B cell (primary cell): ENCODE data around the gene CEP89. TPM values are rescaled to one million over a fixed set of nuclear protein-coding genes. Genes with fewer than 3 reads are reported as not detected.

Source experiments
- ATAC-seq: fragments of 200-7000 bp; cut with Tn5 transposase; one replicate; pipeline ENCODE4 v1.10.0; 2021; ENCODE audit warnings: low read depth, mild to moderate bottlenecking, moderate number of reproducible peaks, moderate library complexity
- CTCF ChIA-PET: fragments of 350-600 bp; sonication (Branson Sonifier 250); formaldehyde crosslinking; loops from one replicate; lab custom pipeline; 2021; ENCODE audit warnings: antibody characterized with exemption, inconsistent platforms; lab: Charles Lee
- POLR2A ChIA-PET: fragments of 350-600 bp; sonication (Branson Sonifier 250); formaldehyde crosslinking; loops from one replicate; lab custom pipeline; 2021; ENCODE audit warnings: antibody characterized with exemption; lab: Charles Lee
- DNase-seq: peaks from one replicate; pipeline ENCODE4 v3.0.0; 2013
- H2AFZ ChIP-seq: 2 replicates; pipeline ENCODE4 v1.6.1; 2012; ENCODE audit warnings: mild to moderate bottlenecking, low read depth, low read length; ENCODE audit not compliant: insufficient read depth, poor library complexity, severe bottlenecking
- H3K27ac ChIP-seq, 2 donors: 1 replicate in 1 of 2; 2 replicates in 1 of 2; pipeline ENCODE4 v1.5.1; 2012 to 2013; ENCODE audit warnings: low read length in 2 of 2, mild to moderate bottlenecking in 2 of 2, moderate library complexity in 1 of 2
- H3K27me3 ChIP-seq, 4 experiments: fragments of 200-600 bp in 1 of 4; sonication (generic) in 1 of 4; replicated peaks in 1 of 4; 1 replicate in 2 of 4; 2 replicates in 2 of 4; pipeline versions ENCODE4 v1.6.1 to v1.7.0; 2013 to 2016; ENCODE audit warnings: low read length in 3 of 4, mild to moderate bottlenecking in 2 of 4, mixed read lengths in 1 of 4, moderate library complexity in 1 of 4; ENCODE audit not compliant: insufficient read depth in 4 of 4, control insufficient read depth in 3 of 4; ENCODE audit errors: control extremely low read depth in 1 of 4
- H3K36me3 ChIP-seq, 2 experiments: replicated peaks in 1 of 2; 1 replicate in 1 of 2; 2 replicates in 1 of 2; pipeline versions ENCODE4 v1.6.1 to v1.7.1; 2013; ENCODE audit warnings: low read length in 1 of 2; ENCODE audit not compliant: insufficient read depth in 2 of 2, control insufficient read depth in 1 of 2; ENCODE audit errors: control extremely low read depth in 1 of 2, extremely low read depth in 1 of 2
- H3K4me1 ChIP-seq, 2 donors: fragments of 200-600 bp in 1 of 2; sonication (generic) in 1 of 2; 1 replicate in 1 of 2; 2 replicates in 1 of 2; pipeline versions ENCODE4 v1.5.1 to v1.6.1; 2013 to 2017; ENCODE audit warnings: low read length in 2 of 2; ENCODE audit not compliant: control insufficient read depth in 2 of 2, insufficient read depth in 2 of 2
- H3K4me2 ChIP-seq: replicated peaks from 2 replicates; pipeline ENCODE3; 2012; ENCODE audit warnings: mild to moderate bottlenecking, low read depth, low read length; ENCODE audit not compliant: poor library complexity, severe bottlenecking
- H3K4me3 ChIP-seq, 5 experiments: fragments of 200-600 bp in 1 of 5; sonication (generic) in 1 of 5; 1 replicate in 3 of 5; 2 replicates in 2 of 5; pipeline versions ENCODE4 v1.5.1 to v1.7.0; 2011 to 2016; ENCODE audit warnings: low read length in 4 of 5, mild to moderate bottlenecking in 4 of 5, low read depth in 2 of 5, control low read depth in 1 of 5, moderate library complexity in 1 of 5; ENCODE audit not compliant: insufficient read depth in 1 of 5; ENCODE audit errors: control extremely low read depth in 1 of 5, extremely low read depth in 1 of 5
- H3K79me2 ChIP-seq: fragments of 200-600 bp; sonication (generic); one replicate; pipeline ENCODE4 v1.6.0; 2016; ENCODE audit warnings: low read length; ENCODE audit not compliant: control insufficient read depth, insufficient read depth
- H3K9ac ChIP-seq: fragments of 200-600 bp; sonication (generic); 2 replicates; pipeline ENCODE4 v1.6.1; 2017; ENCODE audit warnings: mild to moderate bottlenecking, low read length, moderate library complexity
- H3K9me3 ChIP-seq, 3 donors: one replicate each; pipeline versions ENCODE4 v1.6.1 to v1.7.1; 2013; ENCODE audit warnings: low read length in 2 of 3; ENCODE audit not compliant: control insufficient read depth in 2 of 3, insufficient read depth in 1 of 3; ENCODE audit errors: control extremely low read depth in 1 of 3
- H4K20me1 ChIP-seq: 2 replicates; pipeline ENCODE4 v1.6.0; 2012; ENCODE audit warnings: mild to moderate bottlenecking, low read length; ENCODE audit not compliant: insufficient read depth, control insufficient read depth, poor library complexity, severe bottlenecking
- H3K27ac Mint-ChIP-seq: one replicate; pipeline ENCODE4 v1.8.0; 2021; ENCODE audit warnings: mixed read lengths
- H3K27me3 Mint-ChIP-seq: one replicate; pipeline ENCODE4 v1.8.0; 2021; ENCODE audit warnings: mixed read lengths
- H3K4me1 Mint-ChIP-seq: one replicate; pipeline ENCODE4 v1.8.0; 2021; ENCODE audit warnings: mixed read lengths
- H3K4me3 Mint-ChIP-seq: one replicate; pipeline ENCODE4 v1.8.0; 2021; ENCODE audit warnings: mixed read lengths
- H3K9me3 Mint-ChIP-seq: one replicate; pipeline ENCODE4 v1.8.0; 2022; ENCODE audit warnings: mixed read lengths; ENCODE audit not compliant: insufficient read depth
- CTCF ChIP-seq: fragments of 200-600 bp; IDR thresholded peaks from one replicate; pipeline ENCODE4 v1.8.0; 2022; ENCODE audit warnings: antibody characterized with exemption, mild to moderate bottlenecking
- EZH2 ChIP-seq: IDR thresholded peaks from 2 replicates; pipeline ENCODE4 v1.6.1; 2012; ENCODE audit warnings: borderline replicate concordance, low read depth, mild to moderate bottlenecking, moderate library complexity, low read length; ENCODE audit not compliant: insufficient read depth, poor library complexity, severe bottlenecking
- WGBS: methylation state at CpG from one replicate; pipeline ENCODE4 v1.1.5; 2013; ENCODE audit warnings: missing lambda C conversion rate; ENCODE audit not compliant: insufficient coverage; 5-methylcytosine and 5-hydroxymethylcytosine counted together
- intact Hi-C: fragments of 100-400 bp; cut with micrococcal nuclease; formaldehyde crosslinking; loops from one replicate; pipeline ENCODE4 v1.10.0; 2022
- polyA plus RNA-seq: library from polyadenylated mRNA; depleted of rRNA; stranded (reverse); fragments of >200 nt; gene quantifications from 2 replicates; pipeline ENCODE4 v1.2.3, GENCODE V29; 2012
- total RNA-seq, 2 donors: library from RNA; stranded (reverse); fragments of 120-200 nt in 1 of 2; gene quantifications; 1 replicate in 1 of 2; 2 replicates in 1 of 2; pipeline versions ENCODE4 v1.2.3 to v1.2.4, GENCODE V29; 2013 to 2022

CEP89 gene
- total and polyA plus RNA-seq, 2 donors (not counting 1 experiment from before 2014, with no cell fraction given): 10.2 to 38.6 TPM

GRCh38 chr19:32966750-32967149 lies 5.0 kb downstream of the CEP89 start:
- no peak overlapping the region for H2AFZ ChIP-seq
- Mint-ChIP-seq H3K4me3 (no peak overlapping the region), H3K9me3 (no peaks in the 10 kb centered on the region), H3K27me3 (no peaks in the 10 kb centered on the region), H3K27ac (peak overlapping the region; percentile 6), H3K4me1 (peaks cover 12% of the 10 kb centered on the region)
- whole genome bisulfite sequencing: 100% methylated on average over 1 of the region's 9 CpGs
- H3K9me3 ChIP-seq: no peaks in the 10 kb centered on the region
- H3K4me2 ChIP-seq: no peak overlapping the region
- TF ChIP-seq EZH2: no peak
- no peak for TF ChIP-seq CTCF
- H3K36me3 ChIP-seq: peaks cover 2 to 12% of the 10 kb centered on the region in 2 experiments
- no peak overlapping the region for H3K4me3 ChIP-seq
- CTCF ChIA-PET: no interaction called here
- peaks cover 30% of the 10 kb centered on the region for H3K79me2 ChIP-seq
- H4K20me1 ChIP-seq: no peaks in the 10 kb centered on the region
- no peak overlapping the region for H3K27ac ChIP-seq
- H3K27me3 ChIP-seq: no peaks in the 10 kb centered on the region
- no peak overlapping the region for H3K9ac ChIP-seq
- DNase-seq (no peak), ATAC-seq (no peak)
- H3K4me1 ChIP-seq: peaks cover 5 to 9% of the 10 kb centered on the region in 2 donors
- intact Hi-C loops: no loop called here
- POLR2A ChIA-PET: no interaction called here

GRCh38 chr19:32945260-32945659 lies 26.5 kb downstream of the CEP89 start:
- CTCF ChIA-PET: interaction anchor here (0.7 kb wide), 1 partner anchor 12 kb away, joined by 3 read pairs; no protein-coding TSS in a partner anchor
- no peak overlapping the region for H2AFZ ChIP-seq

More at GRCh38 chr19:32945260-32945659, 26.5 kb downstream of the CEP89 start:
- no peak overlapping the region for H3K4me3 ChIP-seq
- Mint-ChIP-seq H3K27me3 (no peaks in the 10 kb centered on the region), H3K27ac (no peak overlapping the region), H3K9me3 (no peaks in the 10 kb centered on the region), H3K4me1 (no peaks in the 10 kb centered on the region), H3K4me3 (no peak overlapping the region)
- no peak for DNase-seq
- 100% methylated on average over 1 of the region's 3 CpGs for WGBS
- no peaks in the 10 kb centered on the region for H3K27me3 ChIP-seq
- no peak for ATAC-seq
- TF ChIP-seq CTCF (no peak), EZH2 (no peak)
- no peaks in the 10 kb centered on the region for H3K4me1 ChIP-seq
- intact Hi-C loops: no loop called here
- H3K36me3 ChIP-seq: peaks cover 12 to 45% of the 10 kb centered on the region in 2 experiments
- no peaks in the 10 kb centered on the region for H3K79me2 ChIP-seq
- peaks cover 0 to 12% (median 1%) of the 10 kb centered on the region in 3 donors for H3K9me3 ChIP-seq
- no peaks in the 10 kb centered on the region for H4K20me1 ChIP-seq
- H3K27ac ChIP-seq: no peak overlapping the region
- H3K4me2 ChIP-seq: no peak overlapping the region
- no peak overlapping the region for H3K9ac ChIP-seq
- POLR2A ChIA-PET: interaction anchor here (0.6 kb wide), 1 partner anchor 44 kb away, joined by 3 read pairs; no protein-coding TSS in a partner anchor
